Pancreas (tissue), 10 donors: ENCODE results near the gene EIF4G3. TPM values are rescaled to one million over a fixed set of nuclear protein-coding genes. Genes with fewer than 3 reads are reported as not detected.
A peak's percentile ranks its signal among the peaks of the same experiment; 100 is the strongest.
"Not testable (repeated sequence)": the region's sequence is repeated elsewhere in the genome, so short reads cannot be mapped to it uniquely, and the experiment has no call there.

ENCODE experiments used
- ATAC-seq, 4 donors: fragments of 200-7000 bp; cut with Tn5 transposase; one replicate each; pipeline versions ENCODE4 v1.8.0 to v1.9.1; 2020; ENCODE audit warnings: mild to moderate bottlenecking in 4 of 4, moderate library complexity in 4 of 4
- DNase-seq, 6 donors: peaks; one replicate each; pipeline ENCODE4 v3.0.0-alpha.2; 2020
- FAIRE-seq: peaks from 2 replicates; lab custom pipeline; 2012; peaks lifted over from hg19 to GRCh38; lab: Jason Lieb, UNC
- H3K27ac ChIP-seq, 4 donors: fragments of 200-600 bp; sonication (generic); 1 replicate in 3 of 4; 2 replicates in 1 of 4; pipeline versions ENCODE4 v1.5.0 to v1.8.0; 2020
- H3K27me3 ChIP-seq, 4 donors: fragments of 200-600 bp; one replicate each; pipeline ENCODE4 v1.8.0; 2021
- H3K36me3 ChIP-seq, 3 donors: fragments of 200-600 bp; sonication (generic) in 1 of 3; one replicate each; pipeline versions ENCODE4 v1.5.0 to v1.8.0; 2020 to 2021
- H3K4me1 ChIP-seq, 3 donors: fragments of 200-600 bp; one replicate each; pipeline ENCODE4 v1.8.0; 2021
- H3K4me3 ChIP-seq, 4 donors: fragments of 200-600 bp; sonication (generic) in 2 of 4; one replicate each; pipeline versions ENCODE4 v1.5.0 to v1.8.0; 2020 to 2021
- H3K9me3 ChIP-seq, 4 donors: fragments of 200-600 bp; one replicate each; pipeline ENCODE4 v1.8.0; 2021
- WGBS, 2 donors: extraction: QIAGEN DNeasy Blood & Tissue Kit; methylation state at CpG; one replicate each; pipeline ENCODE4 v1.1.7; 2013; 5-methylcytosine and 5-hydroxymethylcytosine counted together
- intact Hi-C, 3 donors: fragments of 100-400 bp; cut with DNase I; formaldehyde crosslinking; loops; one replicate each; pipeline versions ENCODE4 v1.11.1 to v1.14.2; 2022
- polyA plus RNA-seq, 2 donors: library from polyadenylated mRNA; stranded (reverse); fragments of 200-250 nt; gene quantifications; one replicate each; pipeline ENCODE4 v1.2.3, GENCODE V29; 2013
- total RNA-seq, 6 donors: library from RNA; stranded (reverse); fragmentation: NEBNext Ultra II Directional in 4 of 6; extraction: Animal tissue kit (Norgen Biotek cat#: 25700) in 4 of 6; gene quantifications; one replicate each; pipeline versions ENCODE4 v1.2.1 to v1.2.4, GENCODE V29; 2021 to 2023
- TF ChIP-seq, protein P1 (sequence below), 4 donors: fragments of 200-600 bp; sonication (generic) in 3 of 4; IDR thresholded peaks; one replicate each; pipeline versions ENCODE4 v1.5.0 to v1.8.0; 2021; ENCODE audit warnings: antibody characterized with exemption in 4 of 4
- donor health status: healthy with polysubstance abuse.
- donor health status: DM: no; HTN: no; CAD: no; lungs with moderate emphysema.
- donor health status: DM: no; HTN: no; CAD: no.
- donor health status: control.
- donor health status: control.
- donor health status: Bipolar disorder and iron deficiency.
- donor health status: DM: yes; HTN: yes; CAD: no.
- donor health status: DM: no; HTN: no; CAD: no.
- donor health status: DM: no; HTN: no; CAD: no.
- donor health status: DM: yes; HTN: yes; CAD: no.

Gene EIF4G3
- total and polyA plus RNA-seq, 8 donors = 9.6 to 22.7 (median 13.8) TPM

DNA sequence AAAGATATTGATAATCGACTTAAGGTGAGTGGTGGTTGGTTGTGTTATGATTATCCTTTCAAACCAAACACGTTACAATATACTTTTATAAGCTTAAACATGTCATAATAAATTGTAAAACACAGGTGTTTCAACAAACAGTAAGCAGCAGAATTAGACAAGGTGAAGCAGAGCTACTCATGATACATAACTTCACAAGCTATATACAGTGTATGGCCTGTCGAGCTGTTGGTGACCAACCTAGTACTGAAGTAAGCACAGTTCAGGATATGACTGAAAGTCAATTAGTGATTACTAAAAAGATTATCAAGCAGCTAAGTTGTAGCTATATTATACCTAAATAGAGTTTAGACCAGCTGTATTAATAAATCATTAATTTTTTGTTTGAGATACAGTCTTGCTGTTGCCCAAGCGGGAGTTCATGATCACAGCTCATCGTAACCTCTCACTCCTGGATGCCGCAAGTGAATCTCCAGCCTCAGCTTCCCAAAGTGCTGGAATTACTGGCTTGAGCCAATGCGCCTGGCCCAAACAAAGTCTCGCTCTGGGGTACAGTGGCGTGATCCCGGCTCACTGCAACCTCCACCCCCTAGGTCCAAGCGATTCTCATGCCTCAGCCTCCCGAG is 148.1 kb downstream of the EIF4G3 start:
- Histone ChIP-seq H3K27me3 (no peaks in the 10 kb centered on the region), H3K4me3 (no peak overlapping the region), H3K4me1 (peaks cover 3 to 15% (median 7%) of the 10 kb centered on the region in 3 donors), H3K36me3 (no peaks in the 10 kb centered on the region), H3K27ac (no peak overlapping the region), H3K9me3 (no peaks in the 10 kb centered on the region)
- FAIRE-seq (no peak), ATAC-seq (peak in 2 of 4 donors; percentile 27 to 48), DNase-seq (no peak)
- 87 to 93% methylated on average over 12 of the region's 12 CpGs for WGBS, 2 donors
- intact Hi-C loops = no loop called here
- TF ChIP-seq, protein P1, sequence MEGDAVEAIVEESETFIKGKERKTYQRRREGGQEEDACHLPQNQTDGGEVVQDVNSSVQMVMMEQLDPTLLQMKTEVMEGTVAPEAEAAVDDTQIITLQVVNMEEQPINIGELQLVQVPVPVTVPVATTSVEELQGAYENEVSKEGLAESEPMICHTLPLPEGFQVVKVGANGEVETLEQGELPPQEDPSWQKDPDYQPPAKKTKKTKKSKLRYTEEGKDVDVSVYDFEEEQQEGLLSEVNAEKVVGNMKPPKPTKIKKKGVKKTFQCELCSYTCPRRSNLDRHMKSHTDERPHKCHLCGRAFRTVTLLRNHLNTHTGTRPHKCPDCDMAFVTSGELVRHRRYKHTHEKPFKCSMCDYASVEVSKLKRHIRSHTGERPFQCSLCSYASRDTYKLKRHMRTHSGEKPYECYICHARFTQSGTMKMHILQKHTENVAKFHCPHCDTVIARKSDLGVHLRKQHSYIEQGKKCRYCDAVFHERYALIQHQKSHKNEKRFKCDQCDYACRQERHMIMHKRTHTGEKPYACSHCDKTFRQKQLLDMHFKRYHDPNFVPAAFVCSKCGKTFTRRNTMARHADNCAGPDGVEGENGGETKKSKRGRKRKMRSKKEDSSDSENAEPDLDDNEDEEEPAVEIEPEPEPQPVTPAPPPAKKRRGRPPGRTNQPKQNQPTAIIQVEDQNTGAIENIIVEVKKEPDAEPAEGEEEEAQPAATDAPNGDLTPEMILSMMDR (IDR thresholded peaks at IDR 0.05) = no peak

GRCh38 chr1:21027805-21028204 is 148.9 kb downstream of the EIF4G3 start:
- TF ChIP-seq, protein P1 (IDR thresholded peaks at IDR 0.05) = no peak
- FAIRE-seq (no peak), DNase-seq (no peak), ATAC-seq (peak in 1 of 4 donors; percentile 32)
- Histone ChIP-seq H3K36me3 (no peaks in the 10 kb centered on the region), H3K27me3 (no peaks in the 10 kb centered on the region), H3K4me3 (no peak overlapping the region), H3K27ac (no peak overlapping the region), H3K4me1 (peaks cover 0 to 14% (median 1%) of the 10 kb centered on the region in 3 donors), H3K9me3 (no peaks in the 10 kb centered on the region)
- WGBS, 2 donors = 73 to 83% methylated on average over 1 of the region's 1 CpG
- intact Hi-C loops = no loop called here

DNA sequence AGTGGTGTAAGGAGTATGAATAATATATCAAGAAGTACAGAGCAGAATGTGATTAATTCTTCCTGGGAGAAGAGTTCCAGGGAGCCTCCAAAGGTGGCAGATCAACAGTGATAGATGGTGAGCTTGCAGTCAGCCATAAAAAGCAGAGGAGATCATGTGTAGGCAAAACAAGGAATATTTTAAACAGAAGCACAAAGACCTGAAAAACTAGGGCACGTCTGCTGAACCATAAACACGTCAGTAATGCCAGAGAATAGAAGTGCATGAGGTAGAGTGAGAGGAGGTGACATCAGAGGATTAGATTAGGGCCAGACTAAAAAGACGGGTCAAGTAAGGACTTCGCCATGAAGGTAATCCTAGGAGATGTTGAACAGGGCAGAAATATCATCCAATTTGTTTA is 151.8 kb downstream of the EIF4G3 start:
- intact Hi-C loops = no loop called here
- no peak for ATAC-seq
- H3K4me3 ChIP-seq = no peak overlapping the region
- H3K27me3 ChIP-seq = no peaks in the 10 kb centered on the region
- WGBS, 2 donors = 94 to 96% methylated on average over 4 of the region's 4 CpGs
- no peaks in the 10 kb centered on the region for H3K36me3 ChIP-seq
- no peak for DNase-seq
- TF ChIP-seq, protein P1 (IDR thresholded peaks at IDR 0.05) = no peak
- FAIRE-seq = no peak
- H3K27ac ChIP-seq = no peak overlapping the region
- peaks cover 6 to 25% (median 10%) of the 10 kb centered on the region in 3 donors for H3K4me1 ChIP-seq
- no peaks in the 10 kb centered on the region for H3K9me3 ChIP-seq

- H3K4me3 ChIP-seq, FAIRE-seq, H3K27ac ChIP-seq, H3K9me3 ChIP-seq, intact Hi-C loops, ATAC-seq, H3K36me3 ChIP-seq, H3K27me3 ChIP-seq: not testable (repeated sequence)
- peak in 1 of 6 donors; percentile 44 for DNase-seq
- WGBS, 2 donors = 88 to 92% methylated on average over 12 to 24 of the region's 26 CpGs
- peaks cover 6 to 25% (median 10%) of the 10 kb centered on the region in 3 donors for H3K4me1 ChIP-seq
Measured at GRCh38 chr1:21024136-21024896, 152.4 kb downstream of the EIF4G3 start.

- WGBS, 2 donors = 35 to 36% methylated on average over 6 of the region's 6 CpGs
- no peak overlapping the region for H3K4me3 ChIP-seq
- peak overlapping the region; percentile 62 to 98 (median 80) for H3K27ac ChIP-seq
- H3K9me3 ChIP-seq = no peaks in the 10 kb centered on the region
- peak; percentile 99 to 100 (median 99) for ATAC-seq
- intact Hi-C loops = no loop called here
- peak; percentile 98 for FAIRE-seq
- DNase-seq = peak in 3 of 6 donors; percentile 60 to 82 (median 70)
- no peaks in the 10 kb centered on the region for H3K27me3 ChIP-seq
- TF ChIP-seq, protein P1 (IDR thresholded peaks at IDR 0.05) = no peak
- H3K36me3 ChIP-seq = no peaks in the 10 kb centered on the region
- peaks cover 6 to 13% (median 10%) of the 10 kb centered on the region in 3 donors for H3K4me1 ChIP-seq
Measured at GRCh38 chr1:21022279-21023040, 154.2 kb downstream of the EIF4G3 start.
